NCI-H460 (cell line): Measurements from ENCODE around the gene EXD3. TPM values are rescaled to one million over a fixed set of nuclear protein-coding genes. Genes with fewer than 3 reads are reported as not detected.

Source experiments
- DNase-seq: peaks from one replicate; pipeline ENCODE4 v3.0.0-alpha.2; 2016; ENCODE audit warnings: low read depth; ENCODE audit errors: extremely low read depth
- total RNA-seq: library from RNA; depleted of rRNA; stranded (reverse); fragments of >200 nt; shearing (Covaris generic); gene quantifications from 2 replicates; pipeline ENCODE4 v1.2.3, GENCODE V29; 2014

Gene EXD3
- total RNA-seq, 1 experiment from 2014 or later = 8.4 TPM

- no peak for DNase-seq
Observed at GRCh38 chr9:137369911-137370764, 52.8 kb downstream of the EXD3 start.

GRCh38 chr9:137369061-137369787, 53.7 kb downstream of the EXD3 start:
- DNase-seq = no peak

GRCh38 chr9:137368431-137369035, 54.4 kb downstream of the EXD3 start:
- DNase-seq = no peak

- no peak for DNase-seq
Observed at GRCh38 chr9:137367506-137368430, 55.2 kb downstream of the EXD3 start.

- DNase-seq = no peak
Observed at GRCh38 chr9:137366891-137367381, 56.0 kb downstream of the EXD3 start.

GRCh38 chr9:137366445-137366810, 56.5 kb downstream of the EXD3 start:
- DNase-seq = no peak

- no peak for DNase-seq
Observed at GRCh38 chr9:137365552-137366444, 57.2 kb downstream of the EXD3 start.

GRCh38 chr9:137365056-137365455, 57.9 kb downstream of the EXD3 start:
- no peak for DNase-seq

- no peak for DNase-seq
Observed at GRCh38 chr9:137359850-137360249, 63.1 kb downstream of the EXD3 start.

GRCh38 chr9:137358126-137358525, 64.8 kb downstream of the EXD3 start:
- no peak for DNase-seq

- DNase-seq = no peak
Observed at GRCh38 chr9:137357166-137357565, 65.8 kb downstream of the EXD3 start.

- no peak for DNase-seq
Observed at GRCh38 chr9:137355761-137356365, 67.1 kb downstream of the EXD3 start.

- no peak for DNase-seq
Observed at GRCh38 chr9:137354845-137355760, 67.9 kb downstream of the EXD3 start.

GRCh38 chr9:137354153-137354844, 68.7 kb downstream of the EXD3 start:
- DNase-seq = no peak

- DNase-seq = no peak
Observed at GRCh38 chr9:137353223-137354152, 69.5 kb downstream of the EXD3 start.
